GM04504 (cell line): ENCODE data around the gene LY6G6C.

Experiments used
- DNase-seq: peaks from one replicate; pipeline ENCODE4 v3.0.0-alpha.2; 2012; ENCODE audit warnings: low read depth

Gene LY6G6C

GRCh38 chr6:31741815-31742214 lies 20.3 kb upstream of the LY6G6C start:
- no peak for DNase-seq

GRCh38 chr6:31740397-31741223 lies 19.1 kb upstream of the LY6G6C start:
- DNase-seq = no peak

- DNase-seq = peak; percentile 99
Measured at GRCh38 chr6:31739639-31740396, 18.3 kb upstream of the LY6G6C start, which contains the start of gene MSH5. Gene MSH5, plus strand, starts transcription at chr6:31740005. Its CDS starts 462 bp downstream, at chr6:31740467.

GRCh38 chr6:31737991-31738979 lies 16.7 kb upstream of the LY6G6C start:
- DNase-seq = peak; percentile 62

- DNase-seq = no peak
Measured at GRCh38 chr6:31737315-31737990, 15.9 kb upstream of the LY6G6C start.

GRCh38 chr6:31736768-31737314 lies 15.3 kb upstream of the LY6G6C start:
- DNase-seq = no peak

GRCh38 chr6:31736021-31736767 lies 14.6 kb upstream of the LY6G6C start, which contains the start of gene CLIC1:
Gene CLIC1, minus strand, starts transcription at chr6:31736530. Its CDS starts 230 bp downstream, at chr6:31736300.
- peak; percentile 62 for DNase-seq

GRCh38 chr6:31734821-31735406 lies 13.4 kb upstream of the LY6G6C start:
- DNase-seq = peak; percentile 51

- no peak for DNase-seq
Measured at GRCh38 chr6:31734247-31734820, 12.8 kb upstream of the LY6G6C start.

- no peak for DNase-seq
Measured at GRCh38 chr6:31733734-31734133, 12.2 kb upstream of the LY6G6C start.

GRCh38 chr6:31732029-31732428 lies 10.5 kb upstream of the LY6G6C start:
- DNase-seq = no peak

- DNase-seq = no peak
Measured at GRCh38 chr6:31730631-31731086, 9.1 kb upstream of the LY6G6C start.

- peak; percentile 79 for DNase-seq
Measured at GRCh38 chr6:31729979-31730630, 8.6 kb upstream of the LY6G6C start.

- DNase-seq = peak; percentile 84
Measured at GRCh38 chr6:31729515-31729978, 8.0 kb upstream of the LY6G6C start.

GRCh38 chr6:31728767-31729514 lies 7.4 kb upstream of the LY6G6C start, which contains the start of gene DDAH2:
Gene DDAH2, minus strand, starts transcription at chr6:31729299. Its CDS starts 138 bp downstream, at chr6:31729161.
- DNase-seq = no peak

GRCh38 chr6:31727717-31728671 lies 6.4 kb upstream of the LY6G6C start:
- DNase-seq = no peak
